ENCODE results near the gene KIT.

Gene KIT

GRCh38 chr4:54728368-54728767 lies 70.6 kb downstream of the KIT start:
- TF ChIP-seq, protein P1, sequence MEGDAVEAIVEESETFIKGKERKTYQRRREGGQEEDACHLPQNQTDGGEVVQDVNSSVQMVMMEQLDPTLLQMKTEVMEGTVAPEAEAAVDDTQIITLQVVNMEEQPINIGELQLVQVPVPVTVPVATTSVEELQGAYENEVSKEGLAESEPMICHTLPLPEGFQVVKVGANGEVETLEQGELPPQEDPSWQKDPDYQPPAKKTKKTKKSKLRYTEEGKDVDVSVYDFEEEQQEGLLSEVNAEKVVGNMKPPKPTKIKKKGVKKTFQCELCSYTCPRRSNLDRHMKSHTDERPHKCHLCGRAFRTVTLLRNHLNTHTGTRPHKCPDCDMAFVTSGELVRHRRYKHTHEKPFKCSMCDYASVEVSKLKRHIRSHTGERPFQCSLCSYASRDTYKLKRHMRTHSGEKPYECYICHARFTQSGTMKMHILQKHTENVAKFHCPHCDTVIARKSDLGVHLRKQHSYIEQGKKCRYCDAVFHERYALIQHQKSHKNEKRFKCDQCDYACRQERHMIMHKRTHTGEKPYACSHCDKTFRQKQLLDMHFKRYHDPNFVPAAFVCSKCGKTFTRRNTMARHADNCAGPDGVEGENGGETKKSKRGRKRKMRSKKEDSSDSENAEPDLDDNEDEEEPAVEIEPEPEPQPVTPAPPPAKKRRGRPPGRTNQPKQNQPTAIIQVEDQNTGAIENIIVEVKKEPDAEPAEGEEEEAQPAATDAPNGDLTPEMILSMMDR (IDR thresholded peaks at IDR 0.05), result no peak
- no peaks in the 10 kb centered on the region for H3K9me3 ChIP-seq (ENCODE audit: control insufficient read depth, low read length)
- H2AFZ ChIP-seq, result no peak overlapping the region

DNA sequence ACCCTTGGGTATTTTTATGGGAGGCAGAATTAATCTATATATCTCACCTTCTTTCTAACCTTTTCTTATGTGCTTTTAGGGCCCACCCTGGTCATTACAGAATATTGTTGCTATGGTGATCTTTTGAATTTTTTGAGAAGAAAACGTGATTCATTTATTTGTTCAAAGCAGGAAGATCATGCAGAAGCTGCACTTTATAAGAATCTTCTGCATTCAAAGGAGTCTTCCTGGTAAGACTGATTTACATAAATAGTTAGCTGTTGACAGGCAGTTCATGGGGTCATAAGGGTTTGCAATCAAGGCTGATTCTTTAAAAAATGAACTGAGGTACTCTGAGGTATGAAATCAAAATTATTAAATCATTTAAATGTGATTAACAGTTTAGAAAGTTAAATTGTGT lies 71.5 kb downstream of the KIT start:
- H3K36me3 ChIP-seq (ENCODE audit: control insufficient read depth, insufficient read depth, low read length), result no peaks in the 10 kb centered on the region
- no peak overlapping the region for H3K4me2 ChIP-seq (ENCODE audit: low read length)
- H3K4me3 ChIP-seq (ENCODE audit: low read depth, low read length), result no peak overlapping the region
- H3K27me3 ChIP-seq (ENCODE audit: control insufficient read depth, insufficient read depth, low read length), result no peaks in the 10 kb centered on the region
- H3K9me3 ChIP-seq (ENCODE audit: control insufficient read depth, low read length), result no peaks in the 10 kb centered on the region
- H2AFZ ChIP-seq, result no peak overlapping the region
- no peaks in the 10 kb centered on the region for H3K4me1 ChIP-seq
- no peak overlapping the region for H3K27ac ChIP-seq
- TF ChIP-seq, protein P1 (IDR thresholded peaks at IDR 0.05), result no peak
- no peak overlapping the region for H3K9ac ChIP-seq
- no peaks in the 10 kb centered on the region for H3K79me2 ChIP-seq

More at GRCh38 chr4:54728368-54728767, 70.6 kb downstream of the KIT start:
- Histone ChIP-seq H3K79me2 (no peaks in the 10 kb centered on the region), H3K4me2 (ENCODE audit: low read length) (no peak overlapping the region), H3K27me3 (ENCODE audit: control insufficient read depth, insufficient read depth, low read length) (no peaks in the 10 kb centered on the region), H3K27ac (no peak overlapping the region), H3K4me3 (ENCODE audit: low read depth, low read length) (no peak overlapping the region), H3K9ac (no peak overlapping the region), H3K36me3 (ENCODE audit: control insufficient read depth, insufficient read depth, low read length) (no peaks in the 10 kb centered on the region), H3K4me1 (no peaks in the 10 kb centered on the region)

- no peaks in the 10 kb centered on the region for H3K79me2 ChIP-seq
- no peak overlapping the region for H3K4me2 ChIP-seq (ENCODE audit: low read length)
- H3K9ac ChIP-seq, result no peak overlapping the region
- H3K4me1 ChIP-seq, result no peaks in the 10 kb centered on the region
- no peaks in the 10 kb centered on the region for H3K27me3 ChIP-seq (ENCODE audit: control insufficient read depth, insufficient read depth, low read length)
- no peak overlapping the region for H3K4me3 ChIP-seq (ENCODE audit: low read depth, low read length)
- H3K9me3 ChIP-seq (ENCODE audit: control insufficient read depth, low read length), result no peaks in the 10 kb centered on the region
- H3K27ac ChIP-seq, result no peak overlapping the region
- TF ChIP-seq, protein P1 (IDR thresholded peaks at IDR 0.05), result no peak
- H2AFZ ChIP-seq, result no peak overlapping the region
- H3K36me3 ChIP-seq (ENCODE audit: control insufficient read depth, insufficient read depth, low read length), result no peaks in the 10 kb centered on the region
Measured at GRCh38 chr4:54730581-54730980, 72.8 kb downstream of the KIT start.

- no peak overlapping the region for H3K9ac ChIP-seq
- no peak overlapping the region for H3K27ac ChIP-seq
- no peak overlapping the region for H3K4me3 ChIP-seq (ENCODE audit: low read depth, low read length)
- no peaks in the 10 kb centered on the region for H3K36me3 ChIP-seq (ENCODE audit: control insufficient read depth, insufficient read depth, low read length)
- no peaks in the 10 kb centered on the region for H3K79me2 ChIP-seq
- no peak overlapping the region for H2AFZ ChIP-seq
- no peaks in the 10 kb centered on the region for H3K9me3 ChIP-seq (ENCODE audit: control insufficient read depth, low read length)
- no peaks in the 10 kb centered on the region for H3K27me3 ChIP-seq (ENCODE audit: control insufficient read depth, insufficient read depth, low read length)
- no peaks in the 10 kb centered on the region for H3K4me1 ChIP-seq
- TF ChIP-seq, protein P1 (IDR thresholded peaks at IDR 0.05), result no peak
- H3K4me2 ChIP-seq (ENCODE audit: low read length), result no peak overlapping the region
Measured at GRCh38 chr4:54731552-54731951, 73.8 kb downstream of the KIT start.

DNA sequence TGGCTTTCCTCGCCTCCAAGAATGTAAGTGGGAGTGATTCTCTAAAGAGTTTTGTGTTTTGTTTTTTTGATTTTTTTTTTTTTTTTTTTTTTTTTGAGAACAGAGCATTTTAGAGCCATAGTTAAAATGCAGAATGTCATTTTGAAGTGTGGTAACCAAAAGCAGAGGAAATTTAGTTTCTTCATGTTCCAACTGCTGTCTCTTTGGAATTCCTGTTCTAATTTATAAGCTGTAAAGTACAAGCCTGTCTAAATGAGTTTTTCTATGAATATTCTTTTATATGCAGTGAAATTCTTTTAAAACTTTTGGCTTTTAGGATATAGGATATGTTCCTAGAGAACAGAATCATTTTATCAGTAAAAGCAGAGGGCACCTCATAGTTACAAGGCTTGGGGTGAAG lies 74.2 kb downstream of the KIT start:
- TF ChIP-seq, protein P1 (IDR thresholded peaks at IDR 0.05), result no peak
- Histone ChIP-seq H3K4me2 (ENCODE audit: low read length) (no peak overlapping the region), H3K4me3 (ENCODE audit: low read depth, low read length) (no peak overlapping the region), H3K36me3 (ENCODE audit: control insufficient read depth, insufficient read depth, low read length) (no peaks in the 10 kb centered on the region), H3K27ac (no peak overlapping the region), H3K4me1 (no peaks in the 10 kb centered on the region), H3K9ac (no peak overlapping the region), H2AFZ (no peak overlapping the region), H3K27me3 (ENCODE audit: control insufficient read depth, insufficient read depth, low read length) (no peaks in the 10 kb centered on the region), H3K9me3 (ENCODE audit: control insufficient read depth, low read length) (no peaks in the 10 kb centered on the region), H3K79me2 (no peaks in the 10 kb centered on the region)

Measured in parathyroid adenoma (tissue), 2 donors.